HK-2 (cell line): ENCODE data around the gene SETSIP.
A peak's percentile ranks its signal among the peaks of the same experiment; 100 is the strongest.
"Not testable (repeated sequence)": the region's sequence is repeated elsewhere in the genome, so short reads cannot be mapped to it uniquely, and the experiment has no call there.

Source experiments
- DNase-seq: peaks from one replicate; pipeline ENCODE4 v3.0.0-alpha.2; 2018; ENCODE audit not compliant: unreplicated experiment

The SETSIP gene

GRCh38 chr1:92051948-92052347, 23.3 kb downstream of the SETSIP start:
- DNase-seq: no peak

- DNase-seq: no peak
Measured at GRCh38 chr1:92045766-92046495, 29.3 kb downstream of the SETSIP start.

DNA sequence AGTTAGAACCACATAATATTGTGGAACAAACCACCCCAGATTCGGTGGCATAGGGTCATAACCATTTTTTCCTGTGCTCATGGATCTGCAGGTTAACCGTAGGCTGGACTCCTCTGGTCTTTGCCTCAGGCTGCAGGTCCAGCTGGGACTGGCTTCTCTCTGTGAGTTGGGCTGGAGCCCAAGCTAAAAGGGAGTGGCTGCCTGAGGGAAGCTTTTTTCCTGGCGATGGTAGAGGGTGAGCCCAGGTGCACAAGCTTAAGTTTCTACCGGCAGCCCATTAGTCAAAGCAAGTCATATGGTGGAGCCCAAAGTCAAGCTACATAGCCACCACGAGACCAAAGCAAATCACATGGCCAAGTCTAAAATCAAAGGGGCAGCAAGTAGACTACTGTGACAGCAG, 31.6 kb downstream of the SETSIP start:
- no peak for DNase-seq

DNA sequence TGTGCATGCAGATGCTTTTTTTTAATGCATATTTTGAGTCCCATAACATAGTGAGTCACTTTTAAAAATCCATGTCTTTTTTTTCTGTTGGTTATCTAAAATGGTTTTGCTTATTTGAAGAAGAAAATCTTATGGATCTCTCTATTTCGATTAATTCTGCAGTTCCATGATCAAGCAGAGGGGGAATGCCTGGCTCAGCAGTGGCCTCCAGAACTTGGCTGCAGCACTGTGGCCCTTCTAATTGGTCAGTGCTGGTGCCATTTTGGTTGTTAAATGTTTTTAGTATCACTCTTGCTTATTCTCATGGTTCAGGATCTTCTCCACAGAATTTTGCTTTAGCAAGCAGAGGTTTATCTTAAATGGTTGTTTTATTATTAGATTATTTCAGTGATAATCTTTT, 34.2 kb downstream of the SETSIP start:
- DNase-seq: no peak

DNA sequence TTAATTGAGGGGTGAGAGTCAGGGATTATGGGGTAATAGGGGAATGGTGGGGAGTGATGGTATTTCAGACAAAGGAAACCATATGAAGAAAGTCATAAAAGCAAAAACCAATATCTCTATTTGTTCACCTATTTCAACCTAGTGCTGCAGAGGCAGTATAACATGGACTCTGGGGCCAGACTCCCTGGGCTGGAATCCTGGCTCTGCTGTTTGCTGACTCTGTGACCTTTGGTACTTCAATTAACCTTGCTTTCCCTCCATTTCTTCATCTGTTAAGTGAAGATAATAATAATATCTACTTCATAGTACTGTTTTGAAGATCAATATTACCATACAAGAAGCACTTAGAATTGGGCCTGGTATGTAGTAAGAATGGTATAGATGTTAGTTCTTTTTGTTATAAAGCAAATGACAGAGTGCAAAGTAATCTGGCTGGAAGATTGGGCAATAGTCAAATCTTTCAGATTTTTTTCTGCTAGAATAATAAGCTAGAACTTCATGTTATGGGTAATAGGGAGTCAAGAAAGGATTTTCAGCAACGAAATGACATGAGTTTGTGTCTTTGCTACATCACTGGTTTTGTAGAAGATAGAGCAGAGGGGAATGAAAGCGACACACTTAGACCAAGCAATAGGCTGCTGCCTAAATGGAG, 36.4 kb downstream of the SETSIP start:
- DNase-seq: no peak

GRCh38 chr1:92037400-92037799, 37.8 kb downstream of the SETSIP start:
- peak; percentile 8 for DNase-seq

DNA sequence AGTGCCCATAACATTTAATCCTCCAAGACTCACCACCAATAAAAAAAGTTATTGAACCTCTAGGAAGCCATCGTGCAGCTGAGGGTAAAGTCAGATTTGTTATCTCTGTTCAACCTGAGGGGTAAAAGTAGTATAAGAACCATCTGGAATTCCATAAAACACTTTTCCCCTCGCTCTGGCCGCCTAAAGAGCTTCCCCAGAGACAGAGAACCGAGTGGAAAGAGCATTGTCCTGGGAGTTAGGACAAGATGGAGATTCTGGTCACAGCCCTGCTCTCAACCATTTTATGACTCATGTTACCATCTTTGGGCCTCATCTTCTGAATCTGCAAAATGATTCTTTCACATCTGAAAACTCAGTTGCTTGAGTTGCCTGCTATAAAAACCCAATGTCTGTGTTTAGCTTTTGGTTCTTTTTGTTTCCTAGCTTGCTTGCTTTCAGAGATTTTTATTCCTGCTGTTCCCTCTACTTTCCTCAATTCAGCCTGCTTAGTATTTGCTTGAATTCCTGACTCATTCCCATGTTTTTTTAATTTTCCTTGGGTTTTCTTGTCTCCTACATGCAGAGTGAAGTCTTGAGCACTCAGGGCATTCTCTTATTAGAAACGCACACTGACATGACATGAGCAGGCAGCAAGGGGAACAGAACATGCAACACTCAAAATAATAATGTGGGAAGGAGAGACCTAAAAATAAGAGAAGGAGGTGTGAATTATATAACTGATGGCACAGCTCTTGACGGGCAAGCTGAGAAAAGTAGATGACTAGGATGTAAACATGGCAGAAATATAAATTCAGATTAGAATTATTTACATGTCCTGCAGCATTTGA, 43.7 kb downstream of the SETSIP start:
- DNase-seq: no peak

DNA sequence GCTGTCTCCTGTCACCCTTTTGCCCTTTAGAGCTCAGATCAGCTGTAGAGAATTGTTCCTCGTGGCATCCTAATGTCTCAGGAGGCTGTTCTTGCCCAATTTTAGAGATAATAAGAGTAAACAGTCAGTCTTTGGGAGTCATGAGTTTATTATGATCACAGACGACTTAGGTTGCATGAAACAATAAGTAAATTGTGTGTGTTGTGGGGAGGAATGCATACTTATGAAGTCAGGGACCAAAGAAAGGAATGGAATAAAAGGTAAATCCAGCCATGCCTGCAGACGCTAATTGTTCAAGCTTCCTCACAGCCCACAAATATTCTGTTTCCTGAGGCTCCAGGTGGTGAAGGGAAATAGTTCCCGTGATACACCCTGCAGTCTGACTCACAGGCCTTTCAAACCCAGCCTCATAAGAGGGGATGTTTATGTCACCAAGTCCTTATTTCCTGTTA, 44.5 kb downstream of the SETSIP start:
- peak; percentile 44 for DNase-seq

- DNase-seq: no peak
Measured at GRCh38 chr1:92029241-92029922, 45.8 kb downstream of the SETSIP start.

- no peak for DNase-seq
Measured at GRCh38 chr1:92026806-92027205, 48.4 kb downstream of the SETSIP start.

GRCh38 chr1:92026042-92026441, 49.2 kb downstream of the SETSIP start:
- DNase-seq: not testable (repeated sequence)
